Ramos (cell line): ENCODE results near the gene EP400.
"Not testable (repeated sequence)": the region's sequence is repeated elsewhere in the genome, so short reads cannot be mapped to it uniquely, and the experiment has no call there.

Experiments used
- in situ Hi-C: fragments of 300-500 bp; cut with MboI; formaldehyde crosslinking; loops from one replicate; pipeline ENCODE4 v1.14.3; 2022; ENCODE audit warnings: low sequenced_read_pairs; ENCODE audit not compliant: unreplicated experiment

The EP400 gene

DNA sequence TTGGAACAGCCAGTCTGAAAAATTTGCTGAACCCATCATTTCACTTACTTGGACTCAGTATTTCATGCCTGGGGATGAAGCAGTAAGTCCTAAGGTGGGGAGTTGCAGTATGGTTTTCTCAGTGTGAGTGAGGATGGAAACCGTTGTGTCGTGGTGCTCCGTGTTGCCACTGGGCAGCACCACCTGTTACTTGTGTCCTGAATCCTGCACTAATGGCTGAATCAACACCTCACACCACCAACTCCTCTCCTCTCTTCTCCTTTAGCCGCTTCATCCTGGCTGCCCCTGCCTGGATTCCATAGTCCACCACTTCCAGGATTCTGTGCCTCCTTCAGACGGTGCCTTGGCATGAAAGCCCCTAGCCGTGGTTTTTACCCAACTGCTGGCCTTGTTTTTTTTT, 3.0 kb upstream of the EP400 start:
- in situ Hi-C loops, result no loop called here

DNA sequence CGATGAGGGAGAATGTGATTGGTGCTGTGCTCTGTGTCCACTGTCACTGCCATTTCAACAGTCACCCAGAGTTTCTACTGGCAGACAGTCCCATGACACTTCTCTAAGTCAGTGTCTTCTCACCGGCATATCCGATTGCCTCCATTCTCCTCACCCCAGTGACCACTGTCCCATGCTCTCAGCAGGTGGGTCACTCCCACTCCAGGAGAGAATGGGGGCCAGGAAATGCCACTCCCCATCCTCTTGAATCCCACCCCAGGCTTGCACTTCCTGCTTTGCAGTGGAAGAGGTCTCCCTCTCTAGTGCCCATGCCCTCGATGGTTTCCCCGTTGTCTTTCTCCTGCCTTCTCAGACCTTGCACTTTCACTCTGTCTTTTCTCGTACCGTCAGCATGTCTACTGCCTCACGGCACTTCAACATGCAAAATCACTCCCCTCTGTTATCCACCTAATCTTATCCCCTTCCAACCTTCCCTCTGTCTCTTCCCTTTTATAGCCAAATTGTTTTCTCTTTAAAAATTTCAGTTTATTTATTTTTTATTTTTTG, 2.2 kb upstream of the EP400 start:
- in situ Hi-C loops, result no loop called here

DNA sequence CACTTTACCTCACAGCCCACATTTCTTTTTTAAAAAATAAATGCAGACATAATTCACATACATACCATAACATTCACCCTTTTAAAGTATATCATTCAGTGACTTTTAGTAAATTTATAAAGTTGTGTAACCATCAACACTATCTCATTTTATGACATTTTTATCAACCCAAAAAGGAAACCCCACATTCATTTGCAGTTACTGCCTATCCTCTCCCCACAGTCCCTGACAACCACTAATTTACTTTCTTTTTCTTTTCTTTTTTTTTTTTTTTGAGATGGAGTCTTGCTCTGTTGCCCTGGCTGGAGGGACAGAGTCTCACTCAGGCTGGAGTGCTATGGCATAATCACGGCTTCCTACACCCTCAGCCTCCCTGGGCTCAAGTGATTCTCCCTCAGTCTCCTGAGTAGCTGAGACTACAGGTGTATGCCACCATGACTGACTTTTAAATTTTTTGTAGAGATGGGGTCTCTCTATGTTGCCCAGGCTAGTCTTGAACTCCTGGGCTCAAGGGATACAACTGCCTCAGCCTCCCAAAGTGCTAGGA, 1.5 kb upstream of the EP400 start:
- in situ Hi-C loops, result no loop called here

GRCh38 chr12:131948713-131949430, 870 bp upstream of the EP400 start:
- in situ Hi-C loops, result not testable (repeated sequence)

DNA sequence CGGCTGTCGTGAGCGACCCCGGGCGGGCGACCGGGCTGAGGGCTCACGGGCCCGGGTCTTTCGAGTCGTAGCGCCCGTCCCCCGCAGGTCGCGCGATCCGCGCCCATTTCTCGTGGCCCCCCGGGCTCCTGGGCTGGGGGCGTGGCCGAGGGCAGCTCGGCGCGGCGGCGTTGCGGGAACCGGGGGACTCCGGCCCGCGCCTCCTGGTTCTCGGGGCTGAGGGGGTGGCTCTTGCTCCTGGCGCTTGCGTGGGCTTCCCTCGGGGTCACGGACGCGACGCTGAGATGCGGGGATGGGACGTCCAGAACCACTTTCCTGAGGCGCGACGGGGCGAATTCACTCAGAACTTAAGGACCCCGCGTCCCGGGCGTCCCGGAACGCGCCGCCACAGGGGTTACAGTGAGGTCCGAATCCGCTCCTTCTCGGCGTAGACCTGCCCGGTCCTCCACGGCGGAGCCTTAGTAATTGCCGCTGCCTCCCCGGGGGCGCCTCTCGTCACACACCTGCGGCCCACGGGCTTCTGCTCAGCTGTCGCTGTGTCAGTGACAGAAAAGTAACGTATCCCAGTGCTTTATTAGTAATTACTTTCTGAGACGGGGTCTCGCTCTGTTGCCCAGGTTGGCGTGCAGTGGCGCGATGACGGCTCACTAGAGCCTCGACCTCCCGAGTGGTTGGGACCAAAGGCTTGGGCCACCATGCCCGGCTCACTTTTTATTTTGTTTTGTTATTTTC, 606 bp downstream of the EP400 start:
- in situ Hi-C loops, result no loop called here

DNA sequence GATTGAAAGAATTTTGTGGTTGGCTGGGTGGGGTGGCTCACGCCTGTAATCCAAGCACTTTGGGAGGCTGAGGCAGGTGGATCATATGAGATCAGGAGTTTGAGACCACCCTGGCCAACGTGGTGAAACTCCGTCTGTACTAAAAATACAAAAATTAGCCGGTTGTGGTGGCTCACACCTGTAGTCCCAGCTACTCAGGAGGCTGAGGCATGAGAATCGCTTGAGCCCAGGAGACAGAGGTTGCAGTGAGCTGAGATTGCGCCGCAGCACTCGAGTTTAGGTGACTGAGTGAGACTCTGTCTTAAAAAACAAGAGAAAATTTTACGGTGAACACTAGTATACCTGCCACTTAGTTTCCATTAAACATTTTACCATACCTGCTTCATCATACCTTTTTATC, 4.1 kb downstream of the EP400 start:
- in situ Hi-C loops, result not testable (repeated sequence)

DNA sequence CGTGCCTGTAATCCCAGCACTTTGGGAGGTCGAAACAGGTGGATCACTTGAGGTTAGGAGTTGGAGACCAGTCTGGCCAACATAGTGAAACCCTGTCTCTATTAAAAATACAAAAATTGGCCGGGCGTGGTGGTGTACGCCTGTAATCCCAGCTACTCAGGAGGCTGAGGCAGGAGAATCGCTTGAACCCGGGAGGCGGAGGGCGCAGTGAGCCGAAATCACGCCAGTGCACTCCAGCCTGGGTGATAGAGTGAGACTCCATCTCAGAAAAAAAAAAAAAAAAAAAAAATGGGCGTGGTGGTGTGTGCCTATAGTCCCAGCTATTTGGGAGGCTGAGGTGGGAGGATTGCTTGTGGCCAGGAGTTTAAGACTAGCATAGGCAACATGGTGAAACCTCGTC, 4.7 kb downstream of the EP400 start:
- in situ Hi-C loops, result not testable (repeated sequence)

- in situ Hi-C loops, result no loop called here
These were observed 9.4 kb downstream of the EP400 start for GRCh38 chr12:131959116-131959515.

GRCh38 chr12:131959641-131960589, 10.2 kb downstream of the EP400 start:
- in situ Hi-C loops, result no loop called here

DNA sequence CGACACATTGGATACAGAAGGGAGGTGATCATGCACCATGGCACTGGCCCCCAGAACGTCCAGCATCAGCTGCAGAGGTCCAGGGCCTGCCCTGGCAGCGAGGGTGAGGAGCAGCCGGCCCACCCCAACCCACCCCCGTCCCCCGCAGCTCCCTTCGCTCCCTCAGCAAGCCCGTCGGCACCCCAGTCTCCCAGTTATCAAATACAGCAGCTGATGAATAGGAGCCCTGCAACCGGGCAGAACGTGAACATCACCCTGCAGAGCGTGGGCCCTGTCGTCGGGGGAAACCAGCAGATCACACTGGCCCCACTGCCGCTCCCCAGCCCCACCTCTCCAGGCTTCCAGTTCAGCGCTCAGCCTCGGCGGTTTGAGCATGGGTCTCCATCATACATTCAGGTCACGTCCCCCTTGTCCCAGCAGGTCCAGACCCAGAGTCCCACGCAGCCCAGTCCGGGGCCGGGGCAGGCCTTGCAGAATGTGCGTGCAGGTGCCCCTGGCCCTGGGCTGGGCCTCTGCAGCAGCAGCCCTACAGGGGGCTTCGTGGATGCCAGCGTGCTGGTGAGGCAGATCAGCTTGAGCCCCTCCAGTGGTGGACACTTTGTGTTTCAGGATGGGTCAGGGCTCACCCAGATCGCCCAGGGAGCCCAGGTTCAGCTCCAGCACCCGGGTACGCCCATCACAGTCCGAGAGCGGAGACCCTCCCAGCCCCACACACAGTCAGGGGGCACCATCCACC, 11.0 kb downstream of the EP400 start:
- in situ Hi-C loops, result not testable (repeated sequence)

DNA sequence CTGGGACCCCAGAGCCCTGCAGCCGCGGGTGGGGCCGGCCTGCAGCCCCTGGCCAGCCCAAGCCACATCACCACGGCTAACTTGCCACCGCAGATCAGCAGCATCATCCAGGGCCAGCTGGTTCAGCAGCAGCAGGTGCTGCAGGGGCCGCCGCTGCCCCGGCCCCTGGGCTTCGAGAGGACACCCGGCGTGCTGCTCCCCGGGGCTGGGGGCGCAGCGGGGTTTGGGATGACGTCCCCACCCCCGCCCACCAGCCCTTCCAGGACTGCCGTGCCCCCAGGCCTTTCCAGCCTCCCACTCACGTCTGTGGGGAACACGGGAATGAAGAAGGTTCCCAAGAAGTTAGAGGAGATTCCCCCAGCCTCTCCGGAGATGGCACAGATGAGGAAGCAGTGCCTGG, 11.6 kb downstream of the EP400 start:
- in situ Hi-C loops, result not testable (repeated sequence)

DNA sequence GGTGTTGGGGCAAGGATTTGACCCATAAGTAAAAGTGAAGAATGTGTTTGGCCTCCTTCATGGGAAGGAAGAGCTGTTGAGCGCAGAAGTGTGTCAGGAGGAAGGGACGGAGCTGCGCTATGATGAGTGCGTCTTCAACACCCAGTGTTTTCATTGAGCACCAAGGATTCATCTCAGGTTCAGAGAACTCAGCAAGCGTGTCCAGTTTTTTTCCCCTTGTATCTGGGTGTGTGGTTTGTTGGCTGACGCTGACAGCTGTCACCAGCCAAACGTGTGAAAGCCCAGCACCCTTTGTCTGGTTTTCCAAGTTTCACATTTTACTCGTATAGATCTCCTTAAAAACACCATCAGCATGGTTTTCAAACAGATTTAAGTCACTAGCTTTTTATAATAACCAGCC, 12.3 kb downstream of the EP400 start:
- in situ Hi-C loops, result no loop called here

DNA sequence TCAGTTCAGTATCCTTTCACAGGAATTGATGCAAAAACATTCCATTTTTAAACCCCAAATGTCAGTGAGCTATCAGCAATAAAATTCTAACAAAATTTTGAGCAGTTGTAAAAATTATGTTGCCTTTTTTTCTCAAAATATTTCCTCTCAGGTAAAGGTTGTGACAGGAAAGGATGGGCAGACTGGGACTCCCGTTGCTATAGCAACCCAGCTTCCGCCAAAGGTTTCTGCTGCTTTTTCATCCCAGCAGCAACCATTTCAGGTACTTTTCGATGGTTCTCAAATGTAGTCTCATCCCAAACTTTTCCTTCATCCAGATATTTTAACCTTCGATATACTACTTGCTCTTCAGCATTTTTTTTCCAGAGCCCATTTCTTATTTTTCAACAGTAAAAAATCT, 13.6 kb downstream of the EP400 start:
- in situ Hi-C loops, result no loop called here

- in situ Hi-C loops, result no loop called here
These were observed 15.3 kb downstream of the EP400 start for GRCh38 chr12:131965073-131965472.

- in situ Hi-C loops, result no loop called here
These were observed 21.5 kb downstream of the EP400 start for GRCh38 chr12:131971226-131971625.

- in situ Hi-C loops, result no loop called here
These were observed 25.5 kb downstream of the EP400 start for GRCh38 chr12:131975228-131975627.

DNA sequence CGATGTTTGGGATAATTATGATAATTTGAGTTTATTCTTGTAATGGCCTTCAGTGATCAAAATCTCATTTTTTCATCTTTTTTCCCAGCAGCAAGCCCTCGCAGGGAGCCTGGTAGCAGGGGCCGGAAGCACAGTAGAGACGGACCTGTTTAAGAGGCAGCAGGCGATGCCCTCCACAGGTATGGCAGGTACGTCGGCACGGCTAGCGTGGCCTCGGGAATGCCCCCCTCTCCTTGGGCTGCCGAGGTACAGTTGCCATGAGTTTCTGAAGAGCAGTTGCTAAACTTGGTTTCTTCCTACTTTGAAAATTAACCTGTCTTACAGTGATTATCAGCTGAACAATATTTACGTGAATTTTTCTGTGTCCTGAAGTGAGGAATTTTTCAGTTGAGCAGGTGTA, 29.9 kb downstream of the EP400 start:
- in situ Hi-C loops, result no loop called here

GRCh38 chr12:131980263-131980662, 30.5 kb downstream of the EP400 start:
- in situ Hi-C loops, result no loop called here

DNA sequence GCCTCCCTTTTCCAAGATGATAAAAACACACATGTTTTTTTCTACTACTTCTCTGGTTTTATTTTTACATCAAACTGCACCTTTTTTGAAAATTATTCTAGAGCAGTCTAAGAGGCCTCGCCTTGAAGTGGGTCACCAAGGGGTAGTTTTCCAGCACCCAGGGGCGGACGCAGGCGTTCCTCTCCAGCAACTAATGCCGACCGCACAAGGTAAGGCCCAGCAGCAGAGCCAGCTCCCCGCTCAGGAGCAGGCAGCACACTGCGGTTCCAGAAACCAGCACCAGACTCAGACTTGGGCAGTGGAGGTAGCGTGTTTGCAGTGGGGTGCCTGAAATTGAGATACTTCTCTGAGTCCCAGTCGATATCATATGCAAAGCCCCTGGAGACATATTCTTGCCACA, 31.6 kb downstream of the EP400 start:
- in situ Hi-C loops, result no loop called here

DNA sequence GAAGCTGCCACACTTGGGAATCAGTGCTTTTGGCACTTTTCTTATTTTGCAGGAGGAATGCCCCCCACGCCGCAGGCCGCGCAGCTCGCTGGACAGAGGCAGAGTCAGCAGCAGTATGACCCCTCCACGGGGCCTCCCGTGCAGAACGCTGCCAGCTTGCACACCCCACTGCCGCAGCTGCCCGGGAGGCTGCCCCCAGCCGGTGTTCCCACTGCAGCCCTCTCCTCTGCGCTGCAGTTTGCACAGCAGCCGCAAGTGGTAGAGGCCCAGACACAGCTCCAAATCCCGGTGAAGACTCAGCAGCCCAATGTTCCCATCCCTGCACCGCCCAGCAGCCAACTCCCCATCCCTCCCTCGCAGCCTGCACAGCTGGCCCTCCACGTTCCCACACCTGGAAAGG, 32.3 kb downstream of the EP400 start:
- in situ Hi-C loops, result no loop called here
